ENCODE results near the gene PAK3.
A peak's percentile ranks its signal among the peaks of the same experiment; 100 is the strongest.

The PAK3 gene

GRCh38 chrX:111095974-111096895 is at the start of gene PAK3:
TSS of gene PAK3 (plus strand) at chrX:111096191. CDS start at chrX:111123104, 26,913 bp downstream.
- no peak for DNase-seq

GRCh38 chrX:111047575-111047974 is 48.4 kb upstream of the PAK3 start:
- DNase-seq: no peak

DNA sequence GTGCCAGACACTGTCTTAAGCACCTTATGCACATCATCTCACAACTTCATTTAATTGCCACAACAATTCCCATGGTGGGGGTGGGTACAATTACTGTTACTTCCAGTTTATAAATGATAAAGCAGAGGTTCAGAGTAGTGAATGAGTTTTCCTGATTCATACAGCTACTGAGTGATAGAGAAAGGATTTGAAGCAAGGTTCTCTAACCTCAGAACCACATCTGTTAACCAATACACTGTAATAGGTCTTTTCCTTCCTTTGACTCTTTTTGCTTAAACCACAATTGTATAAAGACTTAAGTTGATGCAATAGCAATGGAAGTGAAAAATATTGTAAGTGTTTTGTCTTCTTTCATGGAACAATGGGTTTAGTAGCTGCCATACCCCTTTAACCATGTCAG is 43.5 kb upstream of the PAK3 start:
- DNase-seq: no peak

DNA sequence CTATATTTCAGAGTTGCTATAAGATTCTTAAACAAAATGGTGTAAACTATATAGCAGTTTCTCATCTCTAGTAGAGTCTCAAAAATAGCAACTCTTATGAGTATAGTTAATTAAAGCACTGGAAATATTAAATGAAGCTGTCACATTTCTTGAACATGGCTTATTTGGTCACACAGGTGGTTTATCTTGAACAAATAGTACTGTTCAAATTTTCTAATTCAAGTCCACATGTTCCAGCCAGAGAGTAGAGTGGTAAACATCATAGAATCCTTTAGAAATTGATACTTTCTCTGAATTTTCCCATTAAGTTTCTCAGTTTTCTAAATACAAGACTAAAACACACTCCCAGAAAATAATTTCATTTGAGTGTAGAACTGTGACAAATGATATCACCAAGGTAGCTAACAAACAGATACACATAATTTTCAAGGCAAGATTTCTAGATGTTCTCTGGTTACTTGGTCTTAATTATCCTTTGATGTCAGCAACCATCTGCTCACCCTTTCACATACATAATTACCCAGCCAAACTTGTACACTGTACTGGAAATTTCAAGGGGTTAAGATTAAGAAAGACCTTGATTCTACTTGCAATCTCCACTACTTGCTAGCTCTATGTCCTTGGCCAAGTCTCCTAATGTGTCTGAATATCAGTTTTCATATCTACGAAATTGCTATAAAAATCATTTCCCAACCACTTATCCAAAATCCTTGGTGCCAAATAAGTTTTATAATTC is 24.3 kb upstream of the PAK3 start:
- DNase-seq: no peak

DNA sequence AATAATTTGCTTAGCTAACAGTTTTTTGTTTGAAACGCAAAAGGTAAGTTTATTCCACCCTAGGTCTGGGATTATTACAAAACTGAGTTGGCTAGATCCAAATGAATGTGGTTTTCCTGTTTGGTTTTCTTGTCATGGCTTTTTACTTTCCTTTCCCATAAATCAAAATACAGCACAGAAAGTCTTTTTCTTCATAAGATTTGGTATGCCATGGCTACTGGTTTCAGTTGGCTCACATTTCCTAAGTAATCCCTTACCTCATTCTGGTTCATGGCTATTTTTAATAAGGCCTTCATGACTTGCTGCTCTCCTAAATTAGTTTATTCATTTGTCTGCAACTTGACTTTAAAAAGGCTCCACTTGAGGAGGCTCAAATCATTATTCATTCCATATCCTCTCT is 12.9 kb upstream of the PAK3 start:
- DNase-seq: no peak

GRCh38 chrX:111086591-111087006 is 9.4 kb upstream of the PAK3 start:
- no peak for DNase-seq

DNA sequence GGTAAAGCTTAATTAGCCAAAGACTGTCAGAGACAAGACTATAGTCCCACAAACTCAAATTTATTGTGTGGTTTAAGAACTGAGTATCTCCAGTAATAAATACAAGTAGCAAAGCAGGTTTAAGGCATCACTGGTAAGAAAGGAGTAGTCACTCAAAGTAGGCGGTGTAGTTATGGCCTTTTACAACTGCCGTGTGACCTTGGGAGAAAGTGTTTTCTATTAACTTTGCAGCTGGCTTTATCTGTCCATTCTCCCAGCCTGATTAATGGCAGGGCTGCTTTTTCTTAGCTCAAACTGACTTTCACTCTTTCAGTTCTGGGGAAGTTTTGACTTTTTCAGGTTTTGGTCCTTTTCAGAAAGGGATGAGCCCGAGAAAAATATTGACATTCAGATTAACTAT is 7.4 kb upstream of the PAK3 start:
- no peak for DNase-seq

DNA sequence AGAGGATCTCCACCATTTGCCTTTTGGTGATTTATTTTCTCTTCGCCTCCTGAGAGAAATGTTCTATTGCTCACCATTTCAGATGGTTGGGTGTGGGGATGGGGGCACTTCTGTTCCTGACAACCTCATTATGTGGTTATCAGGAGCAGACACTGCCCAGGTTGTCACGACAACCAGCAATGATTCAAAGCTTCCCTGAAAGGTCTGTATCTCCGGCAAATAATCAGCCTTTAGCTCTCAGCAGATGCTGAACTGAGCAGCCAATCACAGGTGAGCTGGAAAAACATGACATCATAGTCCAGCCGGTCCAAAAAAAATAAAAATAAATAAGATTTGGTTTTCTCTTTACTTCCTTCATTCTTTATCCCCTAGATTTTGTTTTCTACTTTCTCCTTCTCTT is 5.5 kb upstream of the PAK3 start:
- no peak for DNase-seq

DNA sequence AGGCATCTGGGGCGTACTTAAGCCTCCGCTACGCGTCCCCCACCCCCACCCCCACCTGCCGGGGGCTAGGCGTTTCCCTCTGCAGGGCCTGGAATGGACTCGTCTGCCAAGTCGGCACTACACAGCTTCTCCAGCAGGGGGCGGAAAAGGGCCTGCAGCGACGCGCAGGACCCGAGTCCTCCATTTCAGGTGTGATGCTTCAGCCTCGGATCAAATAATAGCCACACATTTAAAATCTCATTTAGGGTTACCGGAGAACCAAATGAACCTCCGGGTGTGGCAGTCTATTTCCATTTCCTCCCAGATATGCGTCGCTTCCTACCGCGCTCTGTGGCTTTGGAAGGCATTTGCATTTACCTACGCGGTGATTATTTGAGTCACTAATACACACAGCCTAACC is 2.9 kb downstream of the PAK3 start:
- DNase-seq: peak; percentile 52

DNA sequence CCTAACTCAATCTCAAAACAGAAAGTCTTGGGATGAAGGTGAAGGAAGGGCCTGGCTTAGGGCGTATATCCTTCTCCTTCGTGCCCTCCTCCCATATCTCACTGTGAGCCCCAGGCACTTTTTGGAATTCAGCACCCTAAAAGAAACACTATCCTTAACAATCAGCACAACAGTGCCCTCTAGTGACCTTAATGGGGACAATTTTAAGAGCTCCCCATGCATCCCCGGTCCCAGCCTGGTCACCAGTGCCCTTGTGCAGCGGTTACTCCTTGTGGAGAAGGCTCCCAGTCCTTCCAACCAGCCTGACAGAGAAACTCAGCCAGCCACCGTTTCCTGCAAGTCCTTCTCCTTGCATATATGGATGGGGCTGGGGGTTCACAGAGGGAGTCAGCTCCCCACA is 4.2 kb downstream of the PAK3 start:
- DNase-seq: no peak

DNA sequence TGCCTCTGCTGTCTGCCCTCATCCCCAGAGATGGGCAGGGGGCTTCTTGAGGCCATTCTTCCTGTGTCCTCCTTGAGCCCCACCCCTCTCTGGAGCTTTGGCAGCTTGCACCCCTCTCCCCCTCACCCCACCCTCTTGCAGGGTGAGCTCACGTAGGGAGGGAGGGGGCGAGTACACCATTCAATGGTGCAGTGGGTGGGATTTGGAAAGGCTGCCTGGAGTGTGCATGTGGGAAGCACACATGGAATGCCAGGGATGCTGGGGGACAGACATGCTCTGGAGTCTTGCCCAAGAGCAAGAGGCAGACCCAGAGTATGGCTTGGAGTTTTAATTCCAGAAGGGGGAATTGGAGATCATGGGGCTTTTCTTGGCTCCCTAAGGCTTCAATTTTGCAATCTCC is 5.6 kb downstream of the PAK3 start:
- no peak for DNase-seq

GRCh38 chrX:111102636-111103035 is 6.6 kb downstream of the PAK3 start:
- no peak for DNase-seq

DNA sequence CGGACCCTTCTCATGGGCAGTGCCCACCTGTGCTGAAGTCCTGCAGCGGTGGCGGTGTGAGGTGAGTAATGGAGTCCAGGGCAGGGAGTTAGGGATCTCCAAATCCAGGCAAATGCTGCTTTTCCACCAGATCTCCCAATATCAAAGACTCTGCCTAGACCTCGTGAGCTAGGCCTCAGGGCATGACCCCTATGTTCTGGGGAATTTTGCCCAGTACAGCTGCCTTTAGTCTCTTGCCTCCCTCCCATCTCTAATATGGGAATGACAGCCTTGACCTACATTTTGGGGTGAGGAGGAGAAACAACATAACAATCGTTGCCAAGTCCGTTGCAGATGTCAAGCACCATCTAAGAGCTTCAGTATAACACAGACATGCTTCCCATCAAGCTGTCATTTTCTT is 7.3 kb downstream of the PAK3 start:
- DNase-seq: no peak

DNA sequence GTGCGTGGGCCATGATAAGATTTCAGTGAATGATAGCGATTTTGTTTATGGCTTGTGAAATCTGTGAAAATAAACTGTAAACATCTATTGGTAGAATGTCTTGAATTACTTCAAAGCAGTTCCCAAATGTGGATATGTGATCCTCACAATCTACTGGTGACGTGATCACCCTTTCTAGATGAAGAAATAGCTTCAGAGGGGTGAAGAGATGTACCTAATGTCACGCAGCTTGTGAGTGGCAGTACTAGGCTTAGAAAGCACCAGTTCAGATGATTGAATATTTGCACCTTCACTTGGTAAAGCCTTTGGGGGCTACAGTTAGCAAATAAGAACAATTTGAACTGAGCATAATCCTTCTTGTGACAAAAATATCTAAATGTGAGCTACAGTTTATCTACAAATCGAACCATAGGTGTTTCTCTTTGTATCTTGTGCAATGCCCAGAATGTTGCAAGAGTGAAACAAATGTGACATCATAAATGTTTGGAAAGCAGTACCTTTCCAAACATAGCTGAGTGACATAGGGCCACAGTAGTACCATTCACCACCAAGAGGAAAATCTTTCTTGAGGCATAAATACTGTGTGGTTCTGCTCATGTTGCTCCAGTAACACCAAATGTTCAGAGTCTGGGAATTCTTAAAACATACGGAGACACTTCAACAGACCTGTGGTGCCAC is 14.2 kb downstream of the PAK3 start:
- no peak for DNase-seq

DNA sequence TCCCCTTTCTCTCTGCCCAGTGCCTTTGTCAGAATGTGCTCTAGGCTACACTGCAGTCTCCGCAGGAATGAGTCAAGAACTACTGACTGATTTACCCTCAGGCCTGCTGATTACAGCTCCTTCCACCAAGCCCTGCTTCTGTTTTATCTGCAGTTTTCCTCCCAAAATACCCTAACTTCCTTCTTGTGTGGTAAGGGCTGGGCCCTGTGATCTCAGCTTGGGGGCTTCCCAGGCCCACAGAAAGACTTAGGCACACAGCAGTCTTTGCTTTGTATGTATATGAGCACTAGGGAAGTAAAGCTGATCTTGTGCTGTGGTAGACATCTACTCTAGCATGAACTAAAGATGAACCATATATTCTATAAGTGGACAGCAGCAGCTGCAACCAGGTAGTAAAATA is 18.8 kb downstream of the PAK3 start:
- DNase-seq: no peak

DNA sequence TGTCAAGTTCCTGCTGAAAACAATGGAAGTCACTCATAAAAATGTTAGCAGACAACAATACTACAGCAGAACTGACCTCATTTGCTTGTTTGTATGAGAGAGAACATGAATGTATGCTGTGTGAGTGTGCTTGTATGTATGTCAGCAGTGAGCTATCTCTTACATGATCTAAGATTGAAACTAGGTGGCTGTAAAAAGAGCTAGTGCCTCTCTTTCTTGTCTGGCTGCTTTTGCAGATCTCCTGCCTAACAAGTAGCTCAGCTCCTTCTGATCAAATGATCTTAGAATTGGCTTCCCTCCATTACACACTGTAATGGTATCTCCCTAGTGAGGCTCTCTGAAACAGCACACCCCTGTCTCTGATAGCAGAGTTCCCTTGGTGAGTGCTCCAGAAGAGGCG is 20.7 kb downstream of the PAK3 start:
- no peak for DNase-seq

DNA sequence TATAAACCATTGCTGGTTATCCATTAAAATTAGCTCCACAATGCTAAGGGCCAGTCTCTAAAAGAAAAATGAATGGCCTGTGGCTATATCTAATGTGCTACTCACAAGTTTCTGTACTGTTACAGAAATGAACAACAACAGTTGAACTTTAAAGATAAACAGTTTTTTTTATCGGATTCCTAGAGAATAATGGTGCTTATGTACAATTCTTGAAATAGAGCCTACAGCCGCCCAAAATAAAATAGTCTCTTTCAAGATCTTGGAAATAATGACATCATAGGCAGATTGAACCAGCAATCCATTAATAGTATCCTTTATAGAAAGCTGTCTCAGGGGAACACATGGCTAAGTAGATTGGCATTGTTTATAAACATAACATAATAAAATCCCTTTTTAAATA is 23.4 kb downstream of the PAK3 start:
- DNase-seq: no peak

DNA sequence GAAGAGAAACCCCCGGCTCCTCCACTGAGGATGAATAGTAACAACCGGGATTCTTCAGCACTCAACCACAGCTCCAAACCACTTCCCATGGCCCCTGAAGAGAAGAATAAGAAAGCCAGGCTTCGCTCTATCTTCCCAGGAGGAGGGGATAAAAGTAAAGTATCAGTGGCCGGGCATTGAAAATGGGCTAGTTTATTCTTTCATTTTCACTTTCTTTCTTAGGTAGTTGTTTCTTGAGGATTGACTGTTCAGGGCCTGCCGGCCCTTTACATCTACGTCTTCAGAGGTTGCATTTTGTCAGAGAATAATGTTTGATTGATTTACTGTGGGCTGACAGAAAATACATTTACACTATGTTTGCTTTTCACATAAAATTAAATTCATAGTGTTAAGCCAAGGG is 27.1 kb downstream of the PAK3 start:
- no peak for DNase-seq

GRCh38 chrX:111123606-111124179 is 27.7 kb downstream of the PAK3 start:
- DNase-seq: no peak

DNA sequence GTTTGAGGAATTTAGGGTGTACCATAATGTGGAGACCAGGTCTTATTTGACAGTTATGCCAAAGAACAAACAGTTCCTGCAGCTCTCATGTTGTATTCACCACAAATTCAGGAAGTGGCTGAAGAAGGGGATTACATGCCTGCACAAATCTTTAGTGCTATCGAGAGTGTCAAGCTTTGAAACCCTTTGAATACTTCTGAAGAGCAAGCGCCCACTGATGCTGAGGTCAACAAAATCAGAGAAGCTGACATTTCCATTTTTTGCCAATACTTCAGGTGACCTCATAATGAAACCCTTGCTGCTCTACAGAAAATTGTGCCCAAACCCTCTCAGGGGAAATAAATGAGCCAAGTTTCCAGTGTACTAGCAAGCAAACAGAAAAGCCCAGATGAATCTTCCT is 28.4 kb downstream of the PAK3 start:
- DNase-seq: no peak

- DNase-seq: no peak
Measured at GRCh38 chrX:111127038-111127437, 31.0 kb downstream of the PAK3 start.

DNA sequence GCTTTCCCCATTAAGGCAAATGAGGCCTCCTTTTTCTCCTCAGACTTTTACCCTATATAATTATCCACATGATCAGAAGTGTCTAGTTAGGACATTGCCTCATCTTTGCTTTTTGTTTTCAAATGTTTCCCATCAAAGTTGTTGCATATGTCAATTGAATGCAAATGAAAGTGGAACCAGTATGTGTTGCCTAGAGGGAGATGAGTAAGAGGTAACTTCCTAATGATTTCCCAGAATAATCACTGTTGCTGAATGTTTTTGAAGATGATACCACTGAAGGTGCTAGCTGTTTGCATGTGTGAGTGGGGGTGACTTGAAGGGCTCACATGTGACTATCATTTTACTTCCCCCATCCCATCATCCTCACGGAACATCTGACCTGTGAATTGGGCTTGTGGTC is 33.9 kb downstream of the PAK3 start:
- no peak for DNase-seq

- no peak for DNase-seq
Measured at GRCh38 chrX:111131572-111131971, 35.6 kb downstream of the PAK3 start.

Data from activated effector memory CD4-positive, alpha-beta T cell treated with Interleukin-2 at 50 U/mL for 16 hours (primary cell).